Measurements from ENCODE around the gene ABCC3. TPM values are rescaled to one million over a fixed set of nuclear protein-coding genes. Genes with fewer than 3 reads are reported as not detected.

The ABCC3 gene
- total RNA-seq, 3 donors from 2014 or later (not counting 1 experiment from before 2014, with no cell fraction given), result 1.6 to 13.2 (median 5.9) TPM

DNA sequence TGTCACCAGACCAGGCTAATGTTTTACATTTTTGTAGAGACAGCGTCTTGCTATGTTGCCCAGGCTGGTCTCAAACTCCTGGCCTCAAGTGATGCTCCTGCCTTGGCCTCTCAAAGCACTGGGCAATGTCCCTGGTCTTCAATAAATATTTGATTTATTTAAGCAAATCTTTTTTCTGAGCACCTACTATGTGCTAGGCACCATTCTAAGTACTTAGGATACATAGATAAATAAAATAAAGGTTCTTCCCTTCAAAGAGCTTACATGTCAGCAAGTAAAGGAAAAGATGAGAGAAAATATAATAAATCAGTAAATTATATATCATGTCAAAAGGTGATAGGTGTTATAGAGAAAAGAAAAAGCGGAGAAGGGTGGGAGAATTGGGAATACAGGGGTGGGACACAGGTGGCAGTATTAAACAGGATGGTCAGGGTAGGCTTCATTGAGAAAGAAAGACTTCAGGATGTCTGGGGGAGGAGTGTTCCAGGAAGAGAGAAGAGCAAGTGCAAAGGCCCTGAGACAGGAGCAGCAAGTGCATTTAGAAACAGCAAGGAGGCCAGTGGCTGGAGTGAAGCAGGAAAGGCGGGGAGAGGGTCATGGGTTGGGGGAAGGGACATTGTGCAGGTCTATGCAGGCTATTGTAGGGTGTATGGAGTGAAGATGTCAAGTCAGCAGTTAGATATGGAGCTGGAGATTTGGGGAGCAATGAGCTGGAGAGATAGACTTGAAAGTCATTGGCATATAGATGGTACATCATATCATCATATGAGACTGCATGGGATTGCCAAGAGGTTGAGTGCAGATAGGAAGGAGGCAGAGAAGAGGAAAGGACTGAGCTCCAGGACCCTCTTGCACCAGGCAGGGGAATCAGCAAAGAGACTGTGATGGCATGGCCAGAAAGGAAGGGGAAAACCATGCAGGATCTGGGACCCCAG is 11.3 kb downstream of the ABCC3 start:
- intact Hi-C loops (cut with micrococcal nuclease), result no loop called here

GRCh38 chr17:50647187-50647586 is 12.5 kb downstream of the ABCC3 start:
- Histone ChIP-seq H3K27me3 (ENCODE audit: control insufficient read depth, insufficient read depth, low read length) (no peaks in the 10 kb centered on the region), H3K4me3 (ENCODE audit: low read length) (no peak overlapping the region), H3K27ac (ENCODE audit: low read length) (no peak overlapping the region), H3K9me3 (ENCODE audit: control insufficient read depth, insufficient read depth, low read length) (no peaks in the 10 kb centered on the region), H3K36me3 (ENCODE audit: control insufficient read depth, insufficient read depth, low read length) (no peaks in the 10 kb centered on the region), H3K4me1 (ENCODE audit: control insufficient read depth, insufficient read depth, low read length) (no peaks in the 10 kb centered on the region)
- intact Hi-C loops (cut with micrococcal nuclease), result no loop called here
- H3K9me3 Mint-ChIP-seq, result no peaks in the 10 kb centered on the region
- no peak overlapping the region for H3K27ac Mint-ChIP-seq
- H3K36me3 Mint-ChIP-seq, result no peaks in the 10 kb centered on the region
- WGBS (ENCODE audit: insufficient coverage), result 89% methylated on average over 2 of the region's 2 CpGs
- ATAC-seq, result no peak
- no peak for TF ChIP-seq CTCF (IDR thresholded peaks at IDR 0.05)
- peaks cover 7 to 13% of the 10 kb centered on the region in 2 donors for H3K27me3 Mint-ChIP-seq (ENCODE audit: low read depth in 2 of 2)
- no peaks in the 10 kb centered on the region for H3K4me1 Mint-ChIP-seq
- DNase-seq, result no peak
- H3K4me3 Mint-ChIP-seq, result no peak overlapping the region

More for the DNA sequence above, 11.3 kb downstream of the ABCC3 start:
- ATAC-seq, result no peak
- Histone ChIP-seq H3K4me3 (ENCODE audit: low read length) (no peak overlapping the region), H3K36me3 (ENCODE audit: control insufficient read depth, insufficient read depth, low read length) (no peaks in the 10 kb centered on the region), H3K27ac (ENCODE audit: low read length) (no peak overlapping the region), H3K9me3 (ENCODE audit: control insufficient read depth, insufficient read depth, low read length) (no peaks in the 10 kb centered on the region), H3K4me1 (ENCODE audit: control insufficient read depth, insufficient read depth, low read length) (no peaks in the 10 kb centered on the region), H3K27me3 (ENCODE audit: control insufficient read depth, insufficient read depth, low read length) (no peaks in the 10 kb centered on the region)
- H3K27ac Mint-ChIP-seq, result no peak overlapping the region
- WGBS (ENCODE audit: insufficient coverage), result 87% methylated on average over 3 of the region's 3 CpGs
- no peak for DNase-seq
- H3K36me3 Mint-ChIP-seq, result no peaks in the 10 kb centered on the region
- no peaks in the 10 kb centered on the region for H3K4me1 Mint-ChIP-seq
- H3K27me3 Mint-ChIP-seq (ENCODE audit: low read depth in 2 of 2), result peaks cover 7 to 13% of the 10 kb centered on the region in 2 donors
- no peak for TF ChIP-seq CTCF (IDR thresholded peaks at IDR 0.05)
- no peak overlapping the region for H3K4me3 Mint-ChIP-seq
- no peaks in the 10 kb centered on the region for H3K9me3 Mint-ChIP-seq

DNA sequence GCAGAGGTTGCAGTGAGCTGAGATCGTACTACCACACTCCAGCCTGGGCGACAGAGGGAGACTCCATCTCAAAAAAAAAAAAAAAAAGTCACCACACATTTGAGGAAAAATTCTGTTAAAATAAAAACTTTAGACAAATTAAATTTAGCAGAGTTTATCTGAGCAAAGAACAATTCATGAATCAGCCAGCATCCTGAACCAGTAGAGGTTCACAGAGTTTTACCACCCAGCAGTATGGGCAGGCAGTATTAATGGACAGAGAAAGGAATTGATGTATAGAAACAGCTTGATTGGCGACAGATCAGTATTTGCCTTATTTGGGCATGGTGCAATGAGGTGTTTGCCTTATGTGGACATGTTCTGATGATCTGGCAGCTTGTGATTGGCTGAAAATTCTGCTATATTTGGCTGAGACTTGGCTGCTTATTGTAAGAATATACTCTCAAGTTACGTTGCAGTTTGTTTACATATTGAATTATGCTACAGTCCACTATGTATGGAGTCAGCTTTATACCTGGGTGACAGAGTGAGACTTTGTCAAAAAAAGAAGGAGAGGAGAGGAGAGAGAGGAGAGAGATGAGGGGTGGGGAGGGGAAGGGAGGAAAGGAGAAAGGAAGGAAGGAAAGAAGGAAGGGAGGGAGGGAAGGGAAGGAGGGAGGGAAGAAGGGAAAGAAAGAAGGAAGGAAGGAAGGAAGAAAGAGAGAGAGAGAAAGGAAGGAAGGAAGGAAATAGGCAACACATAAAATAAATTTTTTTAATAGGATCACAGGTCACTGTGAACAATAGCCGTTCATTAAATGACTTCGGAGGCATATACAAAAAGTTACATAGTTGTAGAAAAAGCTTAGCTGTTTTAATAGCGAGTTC is 14.6 kb downstream of the ABCC3 start:
- WGBS (ENCODE audit: insufficient coverage), result 90% methylated on average over 6 of the region's 7 CpGs
- Mint-ChIP-seq H3K36me3 (no peaks in the 10 kb centered on the region), H3K4me1 (no peaks in the 10 kb centered on the region), H3K4me3 (no peak overlapping the region), H3K9me3 (no peaks in the 10 kb centered on the region), H3K27me3 (ENCODE audit: low read depth in 2 of 2) (peaks cover 7 to 13% of the 10 kb centered on the region in 2 donors), H3K27ac (no peak overlapping the region)
- intact Hi-C loops (cut with micrococcal nuclease), result no loop called here
- Histone ChIP-seq H3K4me1 (ENCODE audit: control insufficient read depth, insufficient read depth, low read length) (no peaks in the 10 kb centered on the region), H3K4me3 (ENCODE audit: low read length) (no peak overlapping the region), H3K27me3 (ENCODE audit: control insufficient read depth, insufficient read depth, low read length) (no peaks in the 10 kb centered on the region), H3K9me3 (ENCODE audit: control insufficient read depth, insufficient read depth, low read length) (peaks cover 5% of the 10 kb centered on the region), H3K36me3 (ENCODE audit: control insufficient read depth, insufficient read depth, low read length) (no peaks in the 10 kb centered on the region), H3K27ac (ENCODE audit: low read length) (no peak overlapping the region)
- DNase-seq (no peak), ATAC-seq (no peak)
- no peak for TF ChIP-seq CTCF (IDR thresholded peaks at IDR 0.05)
